ENCODE results near the gene PRM2. TPM values are rescaled to one million over a fixed set of nuclear protein-coding genes. Genes with fewer than 3 reads are reported as not detected.

PRM2 gene
- total and polyA plus RNA-seq, 2 donors (not counting 1 experiment from before 2014, with no cell fraction given): not detected

DNA sequence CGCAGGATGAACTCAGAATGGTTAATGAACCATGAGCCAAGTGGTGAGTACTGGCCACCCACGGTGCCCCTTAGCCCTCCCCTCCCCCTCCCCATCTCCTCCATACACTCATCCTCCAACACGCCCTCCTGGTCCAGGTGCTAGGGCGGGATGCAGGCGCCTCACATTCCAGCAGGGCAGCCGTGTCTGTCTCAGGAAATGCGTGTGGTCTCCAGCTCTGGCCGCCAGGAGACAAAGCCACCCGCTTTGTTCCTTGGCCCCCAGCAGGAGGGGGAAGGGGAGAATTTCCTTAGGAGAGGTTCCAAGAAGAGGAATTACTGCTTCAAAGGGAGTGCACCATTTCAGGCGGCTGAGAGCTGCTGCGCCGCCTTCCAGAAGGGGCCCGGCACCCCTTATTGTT, 39.2 kb upstream of the PRM2 start:
- Histone ChIP-seq H3K27ac (ENCODE audit: insufficient read depth, low read length) (no peak overlapping the region), H3K9me3 (ENCODE audit: control insufficient read depth, insufficient read depth, low read depth, low read length) (no peaks in the 10 kb centered on the region), H3K9ac (ENCODE audit: insufficient read depth, low read length) (no peak overlapping the region), H3K27me3 (ENCODE audit: control insufficient read depth, insufficient read depth, low read length) (no peaks in the 10 kb centered on the region), H4K20me1 (ENCODE audit: control insufficient read depth, extremely low read depth, insufficient read depth, low read length) (no peaks in the 10 kb centered on the region), H3K4me2 (ENCODE audit: extremely low read depth, insufficient read depth, low read length) (no peak overlapping the region), H3K4me1 (ENCODE audit: control insufficient read depth, extremely low read depth, insufficient read depth, low read length) (peaks cover 7% of the 10 kb centered on the region), H2AFZ (ENCODE audit: low read length) (no peak overlapping the region), H3K79me2 (ENCODE audit: control insufficient read depth, insufficient read depth, low read length) (no peaks in the 10 kb centered on the region), H3K36me3 (ENCODE audit: control insufficient read depth, insufficient read depth, low read length) (no peaks in the 10 kb centered on the region), H3K4me3 (replicated peaks in 1 of 4; ENCODE audit: control extremely low read depth in 1 of 4, insufficient read depth in 1 of 4, low read depth in 3 of 4, low read length in 4 of 4) (no peak overlapping the region)
- no peak for TF ChIP-seq EZH2 (IDR thresholded peaks at IDR 0.05; ENCODE audit: low read length, missing control alignments)
- TF ChIP-seq, protein P1, sequence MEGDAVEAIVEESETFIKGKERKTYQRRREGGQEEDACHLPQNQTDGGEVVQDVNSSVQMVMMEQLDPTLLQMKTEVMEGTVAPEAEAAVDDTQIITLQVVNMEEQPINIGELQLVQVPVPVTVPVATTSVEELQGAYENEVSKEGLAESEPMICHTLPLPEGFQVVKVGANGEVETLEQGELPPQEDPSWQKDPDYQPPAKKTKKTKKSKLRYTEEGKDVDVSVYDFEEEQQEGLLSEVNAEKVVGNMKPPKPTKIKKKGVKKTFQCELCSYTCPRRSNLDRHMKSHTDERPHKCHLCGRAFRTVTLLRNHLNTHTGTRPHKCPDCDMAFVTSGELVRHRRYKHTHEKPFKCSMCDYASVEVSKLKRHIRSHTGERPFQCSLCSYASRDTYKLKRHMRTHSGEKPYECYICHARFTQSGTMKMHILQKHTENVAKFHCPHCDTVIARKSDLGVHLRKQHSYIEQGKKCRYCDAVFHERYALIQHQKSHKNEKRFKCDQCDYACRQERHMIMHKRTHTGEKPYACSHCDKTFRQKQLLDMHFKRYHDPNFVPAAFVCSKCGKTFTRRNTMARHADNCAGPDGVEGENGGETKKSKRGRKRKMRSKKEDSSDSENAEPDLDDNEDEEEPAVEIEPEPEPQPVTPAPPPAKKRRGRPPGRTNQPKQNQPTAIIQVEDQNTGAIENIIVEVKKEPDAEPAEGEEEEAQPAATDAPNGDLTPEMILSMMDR (conservative IDR thresholded peaks at IDR 0.05 in 1 of 2, IDR thresholded peaks at IDR 0.05 in 1 of 2; ENCODE audit: low read depth in 1 of 2, low read length in 2 of 2): no peak
- peak; percentile 37 to 91 for DNase-seq (ENCODE audit: low read depth in 2 of 2)

GRCh38 chr16:11314309-11314894, 38.1 kb upstream of the PRM2 start:
- H2AFZ ChIP-seq (ENCODE audit: low read length): no peak overlapping the region
- no peak overlapping the region for H3K9ac ChIP-seq (ENCODE audit: insufficient read depth, low read length)
- no peak for DNase-seq (ENCODE audit: low read depth in 2 of 2)
- TF ChIP-seq, protein P1 (conservative IDR thresholded peaks at IDR 0.05 in 1 of 2, IDR thresholded peaks at IDR 0.05 in 1 of 2; ENCODE audit: low read depth in 1 of 2, low read length in 2 of 2): no peak
- TF ChIP-seq EZH2 (IDR thresholded peaks at IDR 0.05; ENCODE audit: low read length, missing control alignments): no peak
- H3K27me3 ChIP-seq (ENCODE audit: control insufficient read depth, insufficient read depth, low read length): no peaks in the 10 kb centered on the region
- no peaks in the 10 kb centered on the region for H3K9me3 ChIP-seq (ENCODE audit: control insufficient read depth, insufficient read depth, low read depth, low read length)
- no peaks in the 10 kb centered on the region for H3K36me3 ChIP-seq (ENCODE audit: control insufficient read depth, insufficient read depth, low read length)
- H3K79me2 ChIP-seq (ENCODE audit: control insufficient read depth, insufficient read depth, low read length): no peaks in the 10 kb centered on the region
- no peak overlapping the region for H3K4me2 ChIP-seq (ENCODE audit: extremely low read depth, insufficient read depth, low read length)
- peaks cover 7% of the 10 kb centered on the region for H3K4me1 ChIP-seq (ENCODE audit: control insufficient read depth, extremely low read depth, insufficient read depth, low read length)
- H3K27ac ChIP-seq (ENCODE audit: insufficient read depth, low read length): no peak overlapping the region
- no peaks in the 10 kb centered on the region for H4K20me1 ChIP-seq (ENCODE audit: control insufficient read depth, extremely low read depth, insufficient read depth, low read length)
- H3K4me3 ChIP-seq (replicated peaks in 1 of 4; ENCODE audit: control extremely low read depth in 1 of 4, insufficient read depth in 1 of 4, low read depth in 3 of 4, low read length in 4 of 4): no peak overlapping the region

GRCh38 chr16:11313493-11314308, 37.4 kb upstream of the PRM2 start:
- H3K9me3 ChIP-seq (ENCODE audit: control insufficient read depth, insufficient read depth, low read depth, low read length): no peaks in the 10 kb centered on the region
- no peak overlapping the region for H3K27ac ChIP-seq (ENCODE audit: insufficient read depth, low read length)
- H2AFZ ChIP-seq (ENCODE audit: low read length): no peak overlapping the region
- H3K36me3 ChIP-seq (ENCODE audit: control insufficient read depth, insufficient read depth, low read length): no peaks in the 10 kb centered on the region
- H3K4me2 ChIP-seq (ENCODE audit: extremely low read depth, insufficient read depth, low read length): no peak overlapping the region
- no peaks in the 10 kb centered on the region for H4K20me1 ChIP-seq (ENCODE audit: control insufficient read depth, extremely low read depth, insufficient read depth, low read length)
- no peaks in the 10 kb centered on the region for H3K27me3 ChIP-seq (ENCODE audit: control insufficient read depth, insufficient read depth, low read length)
- no peak overlapping the region for H3K4me3 ChIP-seq (replicated peaks in 1 of 4; ENCODE audit: control extremely low read depth in 1 of 4, insufficient read depth in 1 of 4, low read depth in 3 of 4, low read length in 4 of 4)
- peaks cover 7% of the 10 kb centered on the region for H3K4me1 ChIP-seq (ENCODE audit: control insufficient read depth, extremely low read depth, insufficient read depth, low read length)
- TF ChIP-seq EZH2 (IDR thresholded peaks at IDR 0.05; ENCODE audit: low read length, missing control alignments): no peak
- TF ChIP-seq, protein P1 (conservative IDR thresholded peaks at IDR 0.05 in 1 of 2, IDR thresholded peaks at IDR 0.05 in 1 of 2; ENCODE audit: low read depth in 1 of 2, low read length in 2 of 2): no peak
- no peak overlapping the region for H3K9ac ChIP-seq (ENCODE audit: insufficient read depth, low read length)
- no peak for DNase-seq (ENCODE audit: low read depth in 2 of 2)
- H3K79me2 ChIP-seq (ENCODE audit: control insufficient read depth, insufficient read depth, low read length): no peaks in the 10 kb centered on the region

Measured in fibroblast of lung (primary cell).